Common myeloid progenitor, CD34-positive (primary cell): ENCODE results near the gene CAST.

ENCODE experiments used
- CTCF ChIA-PET: fragments of 350-600 bp; sonication (Branson Sonifier 250); formaldehyde crosslinking; loops from one replicate; lab custom pipeline; 2021; ENCODE audit warnings: antibody characterized with exemption; lab: Charles Lee
- POLR2A ChIA-PET: fragments of 350-600 bp; sonication (Branson Sonifier 250); formaldehyde crosslinking; loops from one replicate; lab custom pipeline; 2021; ENCODE audit warnings: antibody characterized with exemption; lab: Charles Lee
- DNase-seq, 3 donors: peaks; one replicate each; pipeline versions ENCODE4 v3.0.0 to v3.0.0-alpha.2; 2013
- H3K27ac ChIP-seq, 2 experiments: 1 replicate in 1 of 2; 2 replicates in 1 of 2; pipeline ENCODE4 v1.7.0; 2013; ENCODE audit warnings: inconsistent platforms in 2 of 2, low read length in 2 of 2, mild to moderate bottlenecking in 2 of 2, low read depth in 1 of 2, moderate library complexity in 1 of 2; ENCODE audit not compliant: severe bottlenecking in 2 of 2, insufficient read depth in 1 of 2, poor library complexity in 1 of 2
- H3K27me3 ChIP-seq, 5 experiments: replicated peaks in 2 of 5; 1 replicate in 3 of 5; 2 replicates in 2 of 5; pipeline versions ENCODE4 v1.6.1 to v1.7.0; 2013; ENCODE audit warnings: low read length in 4 of 5, mild to moderate bottlenecking in 2 of 5, moderate library complexity in 2 of 5, inconsistent platforms in 1 of 5; ENCODE audit not compliant: insufficient read depth in 5 of 5, control insufficient read depth in 4 of 5
- H3K36me3 ChIP-seq, 4 experiments: 1 replicate in 2 of 4; 2 replicates in 2 of 4; pipeline versions ENCODE4 v1.6.1 to v1.7.0; 2013; ENCODE audit warnings: low read length in 3 of 4, control low read depth in 1 of 4, mild to moderate bottlenecking in 1 of 4; ENCODE audit not compliant: control insufficient read depth in 4 of 4, insufficient read depth in 4 of 4
- H3K4me1 ChIP-seq, 4 experiments: 1 replicate in 3 of 4; 2 replicates in 1 of 4; pipeline versions ENCODE4 v1.6.1 to v1.7.1; 2013; ENCODE audit warnings: low read length in 3 of 4, mild to moderate bottlenecking in 3 of 4, control low read depth in 1 of 4, inconsistent platforms in 1 of 4, moderate library complexity in 1 of 4; ENCODE audit not compliant: control insufficient read depth in 4 of 4, insufficient read depth in 4 of 4; ENCODE audit errors: control extremely low read depth in 1 of 4
- H3K4me3 ChIP-seq, 7 experiments: 1 replicate in 4 of 7; 2 replicates in 3 of 7; pipeline versions ENCODE4 v1.5.1 to v1.7.0; 2013; ENCODE audit warnings: mild to moderate bottlenecking in 7 of 7, low read length in 6 of 7, moderate library complexity in 6 of 7, inconsistent platforms in 2 of 7, low read depth in 2 of 7, control low read depth in 1 of 7; ENCODE audit not compliant: insufficient read depth in 4 of 7, control insufficient read depth in 1 of 7; ENCODE audit errors: extremely low read depth in 1 of 7
- H3K9me3 ChIP-seq, 5 experiments: 1 replicate in 4 of 5; 2 replicates in 1 of 5; pipeline versions ENCODE4 v1.6.1 to v1.7.1; 2013; ENCODE audit warnings: low read length in 4 of 5, mild to moderate bottlenecking in 2 of 5, inconsistent platforms in 1 of 5, low read depth in 1 of 5, moderate library complexity in 1 of 5; ENCODE audit not compliant: control insufficient read depth in 4 of 5, insufficient read depth in 2 of 5; ENCODE audit errors: control extremely low read depth in 1 of 5
- WGBS: methylation state at CpG from one replicate; pipeline ENCODE4 v1.1.5; 2013; ENCODE audit not compliant: insufficient coverage; 5-methylcytosine and 5-hydroxymethylcytosine counted together

Gene CAST

DNA sequence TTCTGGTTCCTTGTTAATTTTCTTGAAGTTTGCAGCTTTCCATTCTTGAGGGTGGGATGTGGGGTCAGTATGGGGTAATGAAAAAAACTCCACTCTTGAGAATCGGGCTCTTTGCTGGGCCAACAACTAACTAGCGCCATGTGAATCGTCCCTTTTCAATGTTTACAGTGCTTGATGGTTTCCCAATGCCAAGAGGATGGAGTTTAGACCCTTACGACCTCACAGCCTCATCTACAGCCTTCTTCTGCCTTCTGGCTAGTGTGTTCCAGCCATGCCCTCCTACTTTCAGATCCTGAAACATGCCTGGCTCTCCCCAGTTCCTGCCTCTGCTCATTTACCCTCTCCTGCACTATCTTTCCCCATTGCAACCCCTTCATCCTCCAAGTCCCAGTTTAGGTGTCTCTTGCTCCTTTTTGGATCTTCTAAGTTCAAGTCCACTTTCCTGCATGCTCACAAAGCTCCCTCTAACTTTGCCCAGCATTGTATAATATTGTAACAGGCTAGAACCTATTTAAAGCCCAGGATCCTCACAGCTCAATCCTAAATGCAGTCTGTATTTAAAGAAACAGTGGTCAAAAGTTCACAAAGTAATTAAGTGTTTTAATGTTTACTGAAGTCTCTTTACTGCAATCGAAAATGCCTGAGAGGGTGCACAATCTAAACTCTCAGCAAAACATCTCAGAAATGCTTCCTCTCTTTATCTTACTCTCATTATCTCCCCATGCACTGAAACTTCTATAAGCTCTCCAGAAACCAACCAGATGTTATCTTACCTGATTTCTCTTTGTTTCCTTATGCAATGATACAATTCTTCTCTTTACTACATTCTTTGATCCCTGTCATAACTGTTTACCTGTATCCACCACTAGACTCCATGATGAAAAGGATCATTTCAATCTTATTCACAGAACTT is 20.6 kb upstream of the CAST start:
- ChIA-PET POLR2A (no interaction called here), CTCF (no interaction called here)
- no peak overlapping the region for H3K4me3 ChIP-seq
- no peak for DNase-seq
- H3K27ac ChIP-seq = no peak overlapping the region
- no peaks in the 10 kb centered on the region for H3K4me1 ChIP-seq
- no peaks in the 10 kb centered on the region for H3K9me3 ChIP-seq
- H3K27me3 ChIP-seq = no peaks in the 10 kb centered on the region
- no peaks in the 10 kb centered on the region for H3K36me3 ChIP-seq
- 71% methylated on average over 5 of the region's 5 CpGs for WGBS

GRCh38 chr5:96642281-96642640 is 19.9 kb upstream of the CAST start:
- CTCF ChIA-PET = no interaction called here
- H3K9me3 ChIP-seq = no peaks in the 10 kb centered on the region
- H3K4me1 ChIP-seq = no peaks in the 10 kb centered on the region
- DNase-seq = no peak
- H3K36me3 ChIP-seq = no peaks in the 10 kb centered on the region
- H3K27ac ChIP-seq = no peak overlapping the region
- POLR2A ChIA-PET = no interaction called here
- H3K27me3 ChIP-seq = no peaks in the 10 kb centered on the region
- 71% methylated on average over 1 of the region's 2 CpGs for WGBS
- H3K4me3 ChIP-seq = no peak overlapping the region

DNA sequence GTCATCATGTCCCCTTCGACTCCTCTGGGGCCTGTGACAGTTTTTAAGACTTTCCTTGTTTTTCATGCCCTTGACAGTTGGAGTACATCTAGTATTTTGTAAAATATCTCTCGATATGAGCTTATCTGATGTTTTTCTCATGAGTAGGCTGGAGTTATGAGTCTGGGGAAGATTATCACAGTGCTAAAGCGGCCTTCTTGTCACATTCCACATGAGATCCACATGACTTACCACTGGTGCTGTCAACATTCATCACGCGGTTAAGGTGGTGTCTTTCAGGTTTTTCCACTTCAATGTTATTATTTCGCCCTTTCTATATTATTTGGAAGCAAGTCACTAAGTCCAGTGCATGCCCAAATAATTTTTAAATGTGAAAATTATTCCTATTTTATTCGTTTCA is 17.1 kb upstream of the CAST start:
- Histone ChIP-seq H3K27ac (no peak overlapping the region), H3K4me3 (no peak overlapping the region), H3K36me3 (no peaks in the 10 kb centered on the region), H3K9me3 (no peaks in the 10 kb centered on the region), H3K27me3 (no peaks in the 10 kb centered on the region), H3K4me1 (no peaks in the 10 kb centered on the region)
- 100% methylated on average over 3 of the region's 7 CpGs for WGBS
- CTCF ChIA-PET = no interaction called here
- no peak for DNase-seq
- POLR2A ChIA-PET = no interaction called here

DNA sequence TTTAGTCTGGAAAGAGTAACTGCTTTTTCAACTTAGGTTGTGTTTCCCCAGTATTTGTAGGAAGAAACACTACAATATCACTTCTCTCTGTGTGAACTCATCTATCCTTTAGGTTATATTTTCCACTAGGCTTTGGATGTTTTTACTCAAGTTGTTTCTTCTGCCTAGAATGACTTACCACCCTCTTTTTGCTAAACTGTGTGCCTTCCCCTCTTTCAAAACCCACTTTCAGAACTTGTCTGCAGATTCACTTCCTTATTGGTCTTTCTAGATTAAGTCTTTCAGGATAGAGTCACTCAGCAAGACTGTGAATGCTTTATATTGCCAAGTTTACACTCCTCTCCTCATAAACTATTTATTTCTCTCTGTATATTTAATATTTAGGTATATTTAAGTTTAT is 14.2 kb upstream of the CAST start:
- Histone ChIP-seq H3K36me3 (no peaks in the 10 kb centered on the region), H3K27ac (no peak overlapping the region), H3K27me3 (no peaks in the 10 kb centered on the region), H3K9me3 (no peaks in the 10 kb centered on the region), H3K4me3 (no peak overlapping the region), H3K4me1 (no peaks in the 10 kb centered on the region)
- ChIA-PET CTCF (no interaction called here), POLR2A (no interaction called here)
- no peak for DNase-seq

- Histone ChIP-seq H3K4me3 (no peak overlapping the region), H3K27ac (no peak overlapping the region), H3K9me3 (no peaks in the 10 kb centered on the region), H3K4me1 (no peaks in the 10 kb centered on the region), H3K27me3 (no peaks in the 10 kb centered on the region), H3K36me3 (no peaks in the 10 kb centered on the region)
- ChIA-PET CTCF (interaction anchor here (0.6 to 1.6 kb wide), 3 partner anchors 10 to 1001 kb away, joined by 3 to 5 read pairs (median 3); no protein-coding TSS in a partner anchor), POLR2A (no interaction called here)
- DNase-seq = no peak
- WGBS = 82% methylated on average over 3 of the region's 4 CpGs
Measured at GRCh38 chr5:96648593-96648992, 13.6 kb upstream of the CAST start.

DNA sequence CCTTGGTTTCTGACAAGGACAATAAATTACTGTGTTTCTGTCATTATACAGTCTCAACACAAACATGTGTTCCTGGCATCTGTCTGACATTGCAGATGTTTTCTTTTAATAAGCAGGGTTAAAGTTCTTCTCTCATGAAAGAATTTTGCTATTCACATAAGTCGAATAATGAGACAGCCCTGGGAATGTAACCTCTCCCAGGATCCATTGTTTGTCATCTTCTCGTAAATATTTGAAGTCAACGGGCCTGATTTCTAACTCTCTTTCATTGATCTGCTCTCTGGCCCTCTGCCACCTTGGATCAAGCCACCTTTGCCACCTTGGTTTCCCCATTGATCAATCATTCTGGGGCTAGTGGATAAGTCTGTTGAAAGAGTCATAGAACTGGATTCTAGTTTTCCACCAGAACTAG is 12.9 kb upstream of the CAST start:
- CTCF ChIA-PET = interaction anchor here (0.6 to 1.6 kb wide), 3 partner anchors 11 to 1002 kb away, joined by 3 to 5 read pairs (median 3); no protein-coding TSS in a partner anchor
- H3K27ac ChIP-seq = no peak overlapping the region
- H3K4me1 ChIP-seq = no peaks in the 10 kb centered on the region
- no peaks in the 10 kb centered on the region for H3K9me3 ChIP-seq
- no peaks in the 10 kb centered on the region for H3K27me3 ChIP-seq
- WGBS = 90% methylated on average over 3 of the region's 3 CpGs
- H3K4me3 ChIP-seq = no peak overlapping the region
- POLR2A ChIA-PET = no interaction called here
- no peaks in the 10 kb centered on the region for H3K36me3 ChIP-seq
- DNase-seq = no peak

DNA sequence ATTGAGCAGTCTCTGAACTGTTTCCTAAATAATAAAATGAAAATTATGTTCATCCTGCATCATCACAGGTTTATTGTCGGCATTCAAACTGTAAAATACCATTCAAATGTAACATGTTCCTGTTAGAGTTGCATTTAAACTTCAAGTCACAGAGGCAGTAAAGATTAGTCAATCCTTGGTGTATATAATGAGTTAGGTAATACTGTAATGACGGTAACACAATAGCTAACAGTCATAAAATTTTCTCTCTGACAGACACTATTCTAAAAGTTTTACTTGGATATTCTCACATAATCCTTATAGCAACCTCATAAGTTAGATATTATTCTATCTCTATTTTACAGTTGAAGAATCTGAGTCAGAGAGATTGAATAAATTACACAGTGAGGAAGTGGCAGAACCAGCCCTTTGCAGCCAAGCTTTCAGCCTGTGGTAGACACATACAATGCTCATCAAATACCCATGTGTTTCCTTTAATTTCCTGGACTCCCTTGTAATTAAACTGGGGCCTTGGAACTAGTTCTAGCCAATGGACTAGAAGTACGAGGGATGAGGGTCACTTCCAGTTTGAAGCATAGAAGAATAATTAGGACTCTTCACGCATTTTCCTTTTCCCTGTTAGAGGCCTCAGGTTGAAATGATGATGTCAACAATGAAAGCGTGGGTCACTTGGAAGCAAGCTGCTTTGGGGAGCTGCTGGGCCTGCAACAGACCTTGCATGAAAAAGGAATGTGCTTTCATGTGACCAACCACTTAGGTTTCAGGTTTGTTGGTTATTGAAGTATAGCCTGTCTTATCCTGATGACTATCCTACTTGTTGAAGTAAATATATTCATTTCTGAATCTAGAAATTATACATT is 12.3 kb upstream of the CAST start:
- H3K27ac ChIP-seq = no peak overlapping the region
- peak in 1 of 3 donors; percentile 18 for DNase-seq
- ChIA-PET CTCF (interaction anchor here (1.5 to 1.6 kb wide), 2 partner anchors 12 to 36 kb away, joined by 3 to 5 read pairs; no protein-coding TSS in a partner anchor), POLR2A (no interaction called here)
- H3K27me3 ChIP-seq = peaks cover 0 to under 1% (median 0%) of the 10 kb centered on the region in 5 experiments
- H3K4me1 ChIP-seq = no peaks in the 10 kb centered on the region
- no peaks in the 10 kb centered on the region for H3K9me3 ChIP-seq
- H3K36me3 ChIP-seq = no peaks in the 10 kb centered on the region
- WGBS = 88% methylated on average over 2 of the region's 5 CpGs
- no peak overlapping the region for H3K4me3 ChIP-seq
